NT2/D1 (cell line): ENCODE data around the gene FGD4.

Experiments
- DNase-seq: peaks from one replicate; pipeline ENCODE4 v3.0.0-alpha.2; 2011; ENCODE audit warnings: low read depth, low spot score
- H3K27me3 ChIP-seq: 2 replicates; pipeline ENCODE4 v1.6.0; 2011; ENCODE audit warnings: mild to moderate bottlenecking; ENCODE audit not compliant: insufficient read length, insufficient read depth
- H3K36me3 ChIP-seq: 2 replicates; pipeline ENCODE4 v1.6.1; 2011; ENCODE audit warnings: mild to moderate bottlenecking, low read length, mixed read lengths; ENCODE audit not compliant: insufficient read depth, insufficient read length
- H3K4me1 ChIP-seq: 2 replicates; pipeline ENCODE4 v1.5.1; 2011; ENCODE audit not compliant: insufficient read depth, insufficient read length
- H3K4me3 ChIP-seq: 2 replicates; pipeline ENCODE4 v1.5.1; 2011; ENCODE audit warnings: low read depth; ENCODE audit not compliant: insufficient read length
- H3K9ac ChIP-seq: 2 replicates; pipeline ENCODE4 v1.6.0; 2011; ENCODE audit warnings: low read depth; ENCODE audit not compliant: insufficient read length
- H3K9me3 ChIP-seq: 2 replicates; pipeline ENCODE4 v1.5.1; 2011; ENCODE audit warnings: mild to moderate bottlenecking, low read length; ENCODE audit not compliant: insufficient read depth
- SUZ12 ChIP-seq: IDR thresholded peaks from 2 replicates; pipeline ENCODE4 v1.6.1; 2011; ENCODE audit not compliant: insufficient read length, insufficient read depth; ENCODE audit errors: extremely low read depth
- YY1 ChIP-seq: IDR thresholded peaks from 2 replicates; pipeline ENCODE4 v1.6.1; 2011; ENCODE audit not compliant: insufficient read length, insufficient read depth
- ZNF274 ChIP-seq: IDR thresholded peaks from 2 replicates; pipeline ENCODE4 v1.6.1; 2011; ENCODE audit warnings: mild to moderate bottlenecking, low read depth, low read length

FGD4 gene

GRCh38 chr12:32483499-32483898 is 84.1 kb downstream of the FGD4 start:
- Histone ChIP-seq H3K4me1 (no peaks in the 10 kb centered on the region), H3K9ac (no peak overlapping the region), H3K27me3 (no peaks in the 10 kb centered on the region), H3K4me3 (no peak overlapping the region), H3K36me3 (peaks cover 5% of the 10 kb centered on the region), H3K9me3 (no peaks in the 10 kb centered on the region)
- DNase-seq: no peak
- no peak for TF ChIP-seq YY1
- no peak for TF ChIP-seq SUZ12
- no peak for TF ChIP-seq ZNF274

GRCh38 chr12:32483993-32484392 is 84.6 kb downstream of the FGD4 start:
- H3K36me3 ChIP-seq: peaks cover 5% of the 10 kb centered on the region
- no peak overlapping the region for H3K9ac ChIP-seq
- no peak for TF ChIP-seq SUZ12
- TF ChIP-seq YY1: no peak
- TF ChIP-seq ZNF274: no peak
- no peaks in the 10 kb centered on the region for H3K4me1 ChIP-seq
- DNase-seq: no peak
- no peaks in the 10 kb centered on the region for H3K27me3 ChIP-seq
- H3K4me3 ChIP-seq: no peak overlapping the region
- no peaks in the 10 kb centered on the region for H3K9me3 ChIP-seq

- no peaks in the 10 kb centered on the region for H3K27me3 ChIP-seq
- H3K4me3 ChIP-seq: no peak overlapping the region
- H3K9ac ChIP-seq: no peak overlapping the region
- H3K4me1 ChIP-seq: no peaks in the 10 kb centered on the region
- no peak for DNase-seq
- H3K9me3 ChIP-seq: no peaks in the 10 kb centered on the region
- TF ChIP-seq YY1 (no peak), SUZ12 (no peak), ZNF274 (no peak)
- H3K36me3 ChIP-seq: peaks cover 5% of the 10 kb centered on the region
These were observed 86.8 kb downstream of the FGD4 start for GRCh38 chr12:32486158-32486557.

GRCh38 chr12:32488132-32488531 is 88.8 kb downstream of the FGD4 start:
- no peak for DNase-seq
- Histone ChIP-seq H3K27me3 (no peaks in the 10 kb centered on the region), H3K4me3 (no peak overlapping the region), H3K9me3 (no peaks in the 10 kb centered on the region), H3K4me1 (no peaks in the 10 kb centered on the region), H3K9ac (no peak overlapping the region), H3K36me3 (peaks cover 5% of the 10 kb centered on the region)
- no peak for TF ChIP-seq SUZ12
- TF ChIP-seq ZNF274: no peak
- TF ChIP-seq YY1: no peak

GRCh38 chr12:32489070-32489469 is 89.7 kb downstream of the FGD4 start:
- no peak for TF ChIP-seq ZNF274
- no peak for TF ChIP-seq YY1
- TF ChIP-seq SUZ12: no peak
- Histone ChIP-seq H3K4me1 (no peaks in the 10 kb centered on the region), H3K9me3 (no peaks in the 10 kb centered on the region), H3K36me3 (no peaks in the 10 kb centered on the region), H3K9ac (no peak overlapping the region), H3K27me3 (no peaks in the 10 kb centered on the region), H3K4me3 (no peak overlapping the region)
- no peak for DNase-seq

GRCh38 chr12:32490801-32491200 is 91.4 kb downstream of the FGD4 start:
- no peak for TF ChIP-seq ZNF274
- TF ChIP-seq YY1: no peak
- no peak for TF ChIP-seq SUZ12
- no peak for DNase-seq
- H3K4me1 ChIP-seq: peaks cover 2% of the 10 kb centered on the region
- H3K36me3 ChIP-seq: no peaks in the 10 kb centered on the region
- H3K4me3 ChIP-seq: no peak overlapping the region
- H3K27me3 ChIP-seq: no peaks in the 10 kb centered on the region
- no peak overlapping the region for H3K9ac ChIP-seq
- no peaks in the 10 kb centered on the region for H3K9me3 ChIP-seq

- no peak overlapping the region for H3K4me3 ChIP-seq
- H3K9me3 ChIP-seq: no peaks in the 10 kb centered on the region
- no peak overlapping the region for H3K9ac ChIP-seq
- TF ChIP-seq SUZ12 (no peak), YY1 (no peak), ZNF274 (no peak)
- no peaks in the 10 kb centered on the region for H3K36me3 ChIP-seq
- no peak for DNase-seq
- peaks cover 2% of the 10 kb centered on the region for H3K4me1 ChIP-seq
- H3K27me3 ChIP-seq: no peaks in the 10 kb centered on the region
These were observed 93.9 kb downstream of the FGD4 start for GRCh38 chr12:32493282-32493681.
